OCI-LY1 (cell line): ENCODE data around the gene PEAR1.

Source experiments
- H2AFZ ChIP-seq: fragments of 200-600 bp; sonication (generic), shearing (Covaris generic); 2 replicates; pipeline ENCODE4 v1.6.0; 2014; ENCODE audit warnings: antibody characterized with exemption, mild to moderate bottlenecking, low read length
- H3F3A ChIP-seq: fragments of 200-600 bp; sonication (generic), shearing (Covaris generic); 2 replicates; pipeline ENCODE4 v1.6.0; 2014; ENCODE audit warnings: mild to moderate bottlenecking, antibody characterized with exemption, low read length, moderate library complexity; ENCODE audit not compliant: insufficient read depth
- H3K27ac ChIP-seq: fragments of 200-600 bp; sonication (generic); 2 replicates; pipeline ENCODE4 v1.5.1; 2014; ENCODE audit warnings: low read length, mixed run types, mild to moderate bottlenecking, low read depth; ENCODE audit not compliant: poor library complexity, severe bottlenecking
- H3K27me3 ChIP-seq: fragments of 200-600 bp; sonication (generic); 2 replicates; pipeline ENCODE4 v1.6.0; 2014; ENCODE audit warnings: antibody characterized with exemption, mild to moderate bottlenecking, low read length, moderate library complexity; ENCODE audit not compliant: insufficient read depth
- H3K36me3 ChIP-seq: fragments of 200-600 bp; sonication (generic); 2 replicates; pipeline ENCODE4 v1.6.1; 2014; ENCODE audit warnings: mild to moderate bottlenecking, antibody characterized with exemption, low read length, moderate library complexity, mixed read lengths; ENCODE audit not compliant: insufficient read depth
- H3K4me1 ChIP-seq: fragments of 200-600 bp; sonication (generic); 2 replicates; pipeline ENCODE4 v1.5.1; 2014; ENCODE audit warnings: mild to moderate bottlenecking, low read length, moderate library complexity; ENCODE audit not compliant: insufficient read depth, severe bottlenecking
- H3K4me2 ChIP-seq: fragments of 200-600 bp; sonication (generic), shearing (Covaris generic); 2 replicates; pipeline ENCODE4 v1.6.1; 2014; ENCODE audit warnings: low read length
- H3K4me3 ChIP-seq: fragments of 200-600 bp; sonication (generic); 2 replicates; pipeline ENCODE4 v1.5.1; 2014; ENCODE audit warnings: low read length, low read depth, mild to moderate bottlenecking, mixed read lengths; ENCODE audit not compliant: poor library complexity, severe bottlenecking
- H3K79me2 ChIP-seq: fragments of 200-600 bp; shearing (Covaris generic); 2 replicates; pipeline ENCODE4 v1.6.1; 2016; ENCODE audit warnings: mixed run types, low read length, mixed read lengths; ENCODE audit not compliant: insufficient read depth
- H3K9ac ChIP-seq: fragments of 200-600 bp; sonication (generic), shearing (Covaris generic); 2 replicates; pipeline ENCODE4 v1.6.1; 2014; ENCODE audit warnings: mild to moderate bottlenecking, low read length, mixed read lengths
- H3K9me2 ChIP-seq: fragments of 200-600 bp; sonication (generic), shearing (Covaris generic); 2 replicates; pipeline ENCODE4 v1.6.1; 2014; ENCODE audit warnings: low read depth, mild to moderate bottlenecking, low read length, mixed read lengths
- H3K9me3 ChIP-seq: fragments of 200-600 bp; shearing (Covaris generic); 2 replicates; pipeline ENCODE4 v1.6.1; 2014; ENCODE audit warnings: low read length, mixed read lengths
- H4K20me1 ChIP-seq: fragments of 200-600 bp; sonication (generic), shearing (Covaris generic); 2 replicates; pipeline ENCODE4 v1.6.0; 2016; ENCODE audit warnings: mild to moderate bottlenecking, low read length; ENCODE audit not compliant: insufficient read depth
- CTCF ChIP-seq: fragments of 200-600 bp; sonication (generic), shearing (Covaris generic); IDR thresholded peaks from 2 replicates; pipeline ENCODE4 v1.5.1; 2017; ENCODE audit warnings: mild to moderate bottlenecking, antibody characterized with exemption, low read length, moderate library complexity, mixed read lengths
- EZH2 ChIP-seq: fragments of 200-600 bp; sonication (generic), shearing (Covaris generic); IDR thresholded peaks from 2 replicates; pipeline ENCODE4 v1.8.0; 2017; ENCODE audit warnings: borderline replicate concordance, mixed run types, mild to moderate bottlenecking, antibody characterized with exemption, low read length, moderate library complexity, mixed read lengths

PEAR1 gene

GRCh38 chr1:156900896-156901589 lies 7.5 kb downstream of the PEAR1 start:
- peaks cover 4% of the 10 kb centered on the region; the same call in 1 of the 2 replicates for H3K27me3 ChIP-seq
- no peak overlapping the region for H3K4me2 ChIP-seq
- no peaks in the 10 kb centered on the region for H3K4me1 ChIP-seq
- no peak for TF ChIP-seq EZH2
- H3K9ac ChIP-seq: no peak overlapping the region
- H3F3A ChIP-seq: no peaks in the 10 kb centered on the region
- H3K4me3 ChIP-seq: no peak overlapping the region
- no peak overlapping the region for H2AFZ ChIP-seq
- no peak overlapping the region for H3K27ac ChIP-seq
- no peaks in the 10 kb centered on the region for H3K36me3 ChIP-seq
- no peaks in the 10 kb centered on the region for H3K79me2 ChIP-seq
- no peaks in the 10 kb centered on the region for H3K9me2 ChIP-seq
- no peaks in the 10 kb centered on the region for H4K20me1 ChIP-seq
- no peaks in the 10 kb centered on the region for H3K9me3 ChIP-seq

GRCh38 chr1:156901590-156901900 lies 8.0 kb downstream of the PEAR1 start:
- no peak overlapping the region for H3K9ac ChIP-seq
- H3K27me3 ChIP-seq: 0 out of 2 replicates have a peak, but pooled peaks cover 4% of the 10 kb centered on the region
- no peak overlapping the region for H2AFZ ChIP-seq
- H3K4me3 ChIP-seq: no peak overlapping the region
- H4K20me1 ChIP-seq: no peaks in the 10 kb centered on the region
- no peak overlapping the region for H3K27ac ChIP-seq
- H3K4me2 ChIP-seq: no peak overlapping the region
- no peaks in the 10 kb centered on the region for H3K36me3 ChIP-seq
- no peak for TF ChIP-seq EZH2
- TF ChIP-seq CTCF: no peak
- no peaks in the 10 kb centered on the region for H3K9me3 ChIP-seq
- H3F3A ChIP-seq: no peaks in the 10 kb centered on the region
- H3K9me2 ChIP-seq: no peaks in the 10 kb centered on the region
- no peaks in the 10 kb centered on the region for H3K4me1 ChIP-seq
- no peaks in the 10 kb centered on the region for H3K79me2 ChIP-seq

- Histone ChIP-seq H3K4me1 (no peaks in the 10 kb centered on the region), H3K27me3 (0 out of 2 replicates have a peak, but pooled peaks cover 4% of the 10 kb centered on the region), H3K27ac (no peak overlapping the region), H2AFZ (no peak overlapping the region), H3K9ac (no peak overlapping the region), H3K9me3 (no peaks in the 10 kb centered on the region), H3K36me3 (no peaks in the 10 kb centered on the region), H3K4me2 (no peak overlapping the region), H4K20me1 (no peaks in the 10 kb centered on the region), H3K9me2 (no peaks in the 10 kb centered on the region), H3K4me3 (no peak overlapping the region), H3F3A (no peaks in the 10 kb centered on the region), H3K79me2 (no peaks in the 10 kb centered on the region)
- TF ChIP-seq EZH2: no peak
- no peak for TF ChIP-seq CTCF
These were observed 8.7 kb downstream of the PEAR1 start for GRCh38 chr1:156901966-156902915.
